A549 (cell line): ENCODE results near the gene UROC1. TPM values are rescaled to one million over a fixed set of nuclear protein-coding genes. Genes with fewer than 3 reads are reported as not detected.

Experiments
- ATAC-seq, 2 experiments: fragments of 200-7000 bp in 1 of 2; fragments of >200 bp in 1 of 2; cut with Nextera tagmentation in 1 of 2; cut with Tn5 transposase in 1 of 2; 3 replicates each; pipeline versions ENCODE4 v1.8.0 to v1.9.1; 2018 to 2020; ENCODE audit warnings: mild to moderate bottlenecking in 1 of 2, moderate library complexity in 1 of 2
- CTCF ChIA-PET: fragments of 300-600 bp; sonication (Branson Sonifier 250); formaldehyde crosslinking; extraction: SDS; loops from one replicate; lab custom pipeline; 2021; ENCODE audit warnings: antibody characterized with exemption, inconsistent platforms; lab: Yijun Ruan, JAX
- POLR2A ChIA-PET: fragments of 350-600 bp; formaldehyde crosslinking; extraction: SDS; loops from one replicate; lab custom pipeline; 2021; ENCODE audit warnings: antibody characterized with exemption, inconsistent platforms; lab: Yijun Ruan, JAX
- DNase-seq, 2 experiments: peaks; one replicate each; pipeline versions ENCODE4 v3.0.0 to v3.0.0-alpha.2; 2011 to 2016; ENCODE audit warnings: low read depth in 1 of 2, low spot score in 1 of 2
- FAIRE-seq: peaks from 2 replicates; lab custom pipeline; 2011; peaks lifted over from hg19 to GRCh38; lab: Jason Lieb, UNC
- H3K27ac ChIP-seq, 2 experiments: fragments of >200 bp; sonication (Bioruptor Twin); formaldehyde crosslinking; 3 replicates each; pipeline ENCODE4 v1.5.1; 2016 to 2017
- H3K4me1 ChIP-seq: fragments of >200 bp; sonication (Bioruptor Twin); formaldehyde crosslinking; 3 replicates; pipeline ENCODE4 v1.6.1; 2016
- H3K4me2 ChIP-seq: fragments of >200 bp; sonication (Bioruptor Twin); formaldehyde crosslinking; 3 replicates; pipeline ENCODE4 v1.6.1; 2016
- H3K4me3 ChIP-seq: fragments of >200 bp; sonication (Bioruptor Twin); formaldehyde crosslinking; 3 replicates; pipeline ENCODE4 v1.5.1; 2016
- H3K9me3 ChIP-seq: fragments of >200 bp; sonication (Bioruptor Twin); formaldehyde crosslinking; 3 replicates; pipeline ENCODE4 v1.6.1; 2016
- BHLHE40 ChIP-seq: IDR thresholded peaks from 2 replicates; pipeline ENCODE4 v1.6.1; 2012; ENCODE audit warnings: low read depth, low read length, inconsistent platforms
- CBX2 ChIP-seq: fragments of 200-600 bp; sonication (generic); IDR thresholded peaks from 2 replicates; pipeline ENCODE4 v1.6.1; 2016; ENCODE audit warnings: low read depth, mild to moderate bottlenecking, borderline replicate concordance
- CEBPB ChIP-seq, 2 experiments: fragments of >200 bp in 1 of 2; sonication (Bioruptor Twin) in 1 of 2; formaldehyde crosslinking in 1 of 2; IDR thresholded peaks; 2 replicates each; pipeline ENCODE4 v1.6.1; 2012 to 2016
- EP300 ChIP-seq, 2 experiments: fragments of >200 bp; sonication (Bioruptor Twin); formaldehyde crosslinking; IDR thresholded peaks; 2 replicates in 1 of 2; 3 replicates in 1 of 2; pipeline ENCODE4 v1.6.1; 2016 to 2017
- ESRRA ChIP-seq: fragments of 150-350 bp; IDR thresholded peaks from 2 replicates; pipeline ENCODE4 v1.6.1; 2014; ENCODE audit warnings: mild to moderate bottlenecking, low read length, borderline replicate concordance
- FOSL2 ChIP-seq, 2 experiments: fragments of 450-650 bp in 1 of 2; fragments of >200 bp in 1 of 2; sonication (Bioruptor Twin) in 1 of 2; formaldehyde crosslinking; IDR thresholded peaks; 2 replicates each; pipeline versions ENCODE4 v1.5.0 to v1.6.1; 2016 to 2020; ENCODE audit warnings: mild to moderate bottlenecking in 1 of 2, moderate library complexity in 1 of 2
- FOXS1 ChIP-seq: fragments of 250-450 bp; sonication (Bioruptor Pico); IDR thresholded peaks from 2 replicates; pipeline ENCODE4 v1.5.0; 2020; ENCODE audit warnings: mild to moderate bottlenecking, moderate library complexity
- HEYL ChIP-seq: fragments of 250-450 bp; sonication (Bioruptor Pico); IDR thresholded peaks from 2 replicates; pipeline ENCODE4 v1.8.0; 2021; ENCODE audit warnings: mild to moderate bottlenecking, moderate library complexity
- HMGXB4 ChIP-seq: fragments of 250-450 bp; sonication (Bioruptor Pico); IDR thresholded peaks from 2 replicates; pipeline ENCODE4 v1.5.0; 2021; ENCODE audit warnings: mild to moderate bottlenecking, moderate library complexity, borderline replicate concordance
- HOXA7 ChIP-seq: fragments of 250-450 bp; sonication (Bioruptor Pico); IDR thresholded peaks from 2 replicates; pipeline ENCODE4 v1.5.0; 2020; ENCODE audit warnings: mild to moderate bottlenecking, moderate library complexity
- HOXB5 ChIP-seq: fragments of 250-450 bp; sonication (Bioruptor Pico); IDR thresholded peaks from 2 replicates; pipeline ENCODE4 v1.5.0; 2020; ENCODE audit warnings: mild to moderate bottlenecking, moderate library complexity
- JUN ChIP-seq, 2 experiments: fragments of >200 bp; sonication (Bioruptor Twin); formaldehyde crosslinking; IDR thresholded peaks; 2 replicates in 1 of 2; 3 replicates in 1 of 2; pipeline ENCODE4 v1.6.1; 2016 to 2017
- MAZ ChIP-seq: fragments of 150-350 bp; IDR thresholded peaks from 2 replicates; pipeline ENCODE4 v1.6.1; 2014; ENCODE audit warnings: antibody characterized with exemption, low read depth, low read length, borderline replicate concordance
- MYC ChIP-seq: IDR thresholded peaks from 2 replicates; pipeline ENCODE4 v1.6.1; 2012; ENCODE audit warnings: mild to moderate bottlenecking, inconsistent platforms, low read length, improper control_type of control experiment, borderline replicate concordance
- NFE2L2 ChIP-seq: fragments of 150-350 bp; conservative IDR thresholded peaks from 2 replicates; pipeline ENCODE4 v1.6.1; 2014; ENCODE audit warnings: low read length
- NPAS2 ChIP-seq: fragments of 250-450 bp; sonication (Bioruptor Pico); IDR thresholded peaks from 2 replicates; pipeline ENCODE4 v1.8.0; 2022; ENCODE audit warnings: mild to moderate bottlenecking, moderate library complexity, borderline replicate concordance
- POLR2A ChIP-seq: IDR thresholded peaks from 2 replicates; pipeline ENCODE4 v1.6.1; 2012; ENCODE audit warnings: mild to moderate bottlenecking, low read length
- SREBF2 ChIP-seq: fragments of 450-650 bp; IDR thresholded peaks from 2 replicates; pipeline ENCODE4 v1.6.1; 2014; ENCODE audit warnings: mild to moderate bottlenecking, moderate library complexity
- ZC3H11A ChIP-seq: fragments of 450-650 bp; IDR thresholded peaks from 2 replicates; pipeline ENCODE4 v1.6.1; 2014; ENCODE audit warnings: antibody characterized with exemption, mild to moderate bottlenecking
- ZFP36 ChIP-seq: fragments of 450-650 bp; IDR thresholded peaks from 2 replicates; pipeline ENCODE4 v1.6.1; 2014; ENCODE audit warnings: borderline replicate concordance; ENCODE audit not compliant: partially characterized antibody
- ZNF302 ChIP-seq: fragments of 250-450 bp; sonication (Bioruptor Pico); IDR thresholded peaks from 2 replicates; pipeline ENCODE4 v1.9.0; 2021; ENCODE audit warnings: inconsistent platforms, mild to moderate bottlenecking, moderate library complexity
- WGBS: methylation state at CpG from one replicate; pipeline ENCODE4 v1.1.6; 2017; ENCODE audit errors: missing lambda C conversion rate; 5-methylcytosine and 5-hydroxymethylcytosine counted together
- polyA plus RNA-seq, 4 experiments: library from polyadenylated mRNA; depleted of rRNA in 3 of 4; stranded (reverse); fragments of >200 nt; fragmentation: RNase III in 1 of 4; extraction: RNeasy Plus Mini Kit Qiagen cat#74134 plus additional on column Dnase treatment in 1 of 4; gene quantifications; 2 replicates in 3 of 4; 3 replicates in 1 of 4; pipeline ENCODE4 v1.2.3, GENCODE V29; 2011 to 2017
- TF ChIP-seq, protein P1 (sequence below): fragments of 250-450 bp; sonication (Bioruptor Pico); IDR thresholded peaks from 2 replicates; pipeline ENCODE4 v1.5.0; 2020; ENCODE audit warnings: low read depth, mild to moderate bottlenecking, moderate library complexity
- TF ChIP-seq, protein P2 (sequence below): fragments of 150-350 bp; IDR thresholded peaks from 2 replicates; pipeline ENCODE4 v1.6.1; 2014; ENCODE audit warnings: low read depth, mild to moderate bottlenecking, low read length
- TF ChIP-seq, protein P3 (sequence below): fragments of 200-600 bp; sonication (generic); IDR thresholded peaks from 2 replicates; pipeline ENCODE4 v1.6.1; 2016; ENCODE audit warnings: antibody characterized with exemption, mild to moderate bottlenecking, moderate library complexity

UROC1 gene
- polyA plus RNA-seq, 2 of the 4 experiments (the other 2 are of a cell fraction), result not detected

DNA sequence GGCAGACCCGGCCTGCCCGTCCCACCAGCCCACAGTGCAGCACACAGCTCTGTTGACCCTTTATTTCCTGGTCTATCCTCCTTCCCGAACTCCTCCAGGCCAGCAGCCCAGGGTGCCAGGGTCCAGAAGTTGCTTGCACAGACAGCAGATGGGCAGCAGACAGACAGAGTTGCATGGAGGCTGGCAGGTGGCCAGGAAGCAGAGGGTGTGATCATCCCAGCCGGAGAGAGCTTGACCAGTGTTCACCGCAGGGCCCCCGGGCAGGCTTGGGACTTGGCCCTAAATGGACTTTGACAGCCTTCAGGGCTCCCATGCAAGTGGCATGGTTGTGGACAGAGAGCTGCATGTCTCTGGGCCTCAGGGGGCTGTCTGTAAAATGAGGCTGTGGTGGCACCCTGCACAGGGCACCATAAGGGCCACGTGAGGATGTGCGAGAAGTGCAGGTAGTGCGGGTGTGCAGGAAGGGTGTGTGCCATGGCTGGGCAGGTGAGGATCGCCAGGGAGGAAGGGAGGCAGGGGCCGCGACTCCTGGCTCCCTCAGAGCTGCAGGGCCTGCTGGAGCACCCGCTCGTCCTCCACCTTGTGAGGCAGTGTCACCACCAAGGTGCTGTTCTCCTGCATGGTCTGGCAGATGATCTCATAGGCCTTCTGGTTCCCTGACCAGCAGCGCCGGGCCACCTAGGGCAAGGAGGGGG is 35.6 kb downstream of the UROC1 start:
- WGBS, result 81% methylated on average over 7 of the region's 16 CpGs
- FAIRE-seq (no peak), ATAC-seq (no peak; a peak in 1 of 6 replicates), DNase-seq (no peak)
- ChIA-PET POLR2A (no interaction called here), CTCF (interaction anchor here (0.9 kb wide), 1 partner anchor 10 kb away, joined by 3 read pairs; no protein-coding TSS in a partner anchor)
- Histone ChIP-seq H3K4me1 (no peaks in the 10 kb centered on the region), H3K9me3 (no peaks in the 10 kb centered on the region), H3K27ac (no peak overlapping the region), H3K4me3 (no peak overlapping the region), H3K4me2 (no peak overlapping the region)
- TF ChIP-seq BHLHE40 (no peak), ESRRA (no peak)

- FAIRE-seq, result no peak
- ChIA-PET POLR2A (no interaction called here), CTCF (interaction anchor here (0.9 kb wide), 1 partner anchor 11 kb away, joined by 3 read pairs; no protein-coding TSS in a partner anchor)
- Histone ChIP-seq H3K27ac (no peak overlapping the region), H3K9me3 (no peaks in the 10 kb centered on the region), H3K4me3 (no peak overlapping the region), H3K4me1 (0 out of 3 replicates have a peak, but pooled peaks cover 3% of the 10 kb centered on the region), H3K4me2 (no peak overlapping the region)
- DNase-seq, result no peak
- no peak for TF ChIP-seq HEYL (CRISPR knock-in tag)
- TF ChIP-seq, protein P1, sequence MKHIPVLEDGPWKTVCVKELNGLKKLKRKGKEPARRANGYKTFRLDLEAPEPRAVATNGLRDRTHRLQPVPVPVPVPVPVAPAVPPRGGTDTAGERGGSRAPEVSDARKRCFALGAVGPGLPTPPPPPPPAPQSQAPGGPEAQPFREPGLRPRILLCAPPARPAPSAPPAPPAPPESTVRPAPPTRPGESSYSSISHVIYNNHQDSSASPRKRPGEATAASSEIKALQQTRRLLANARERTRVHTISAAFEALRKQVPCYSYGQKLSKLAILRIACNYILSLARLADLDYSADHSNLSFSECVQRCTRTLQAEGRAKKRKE (CRISPR knock-in tag), result no peak
- TF ChIP-seq NFE2L2, result no peak
- no peak for TF ChIP-seq CBX2
- no peak for TF ChIP-seq MYC
- no peak for TF ChIP-seq CEBPB (IDR thresholded peaks at IDR 0.05)
- TF ChIP-seq ZNF302 (CRISPR knock-in tag), result no peak
- no peak for TF ChIP-seq NPAS2 (CRISPR knock-in tag)
- no peak for TF ChIP-seq ZC3H11A
- TF ChIP-seq MAZ, result no peak
- no peak for TF ChIP-seq HOXA7 (CRISPR knock-in tag)
- no peak for TF ChIP-seq HMGXB4
- TF ChIP-seq ZFP36, result no peak
- TF ChIP-seq HOXB5, result no peak
- TF ChIP-seq, protein P2, sequence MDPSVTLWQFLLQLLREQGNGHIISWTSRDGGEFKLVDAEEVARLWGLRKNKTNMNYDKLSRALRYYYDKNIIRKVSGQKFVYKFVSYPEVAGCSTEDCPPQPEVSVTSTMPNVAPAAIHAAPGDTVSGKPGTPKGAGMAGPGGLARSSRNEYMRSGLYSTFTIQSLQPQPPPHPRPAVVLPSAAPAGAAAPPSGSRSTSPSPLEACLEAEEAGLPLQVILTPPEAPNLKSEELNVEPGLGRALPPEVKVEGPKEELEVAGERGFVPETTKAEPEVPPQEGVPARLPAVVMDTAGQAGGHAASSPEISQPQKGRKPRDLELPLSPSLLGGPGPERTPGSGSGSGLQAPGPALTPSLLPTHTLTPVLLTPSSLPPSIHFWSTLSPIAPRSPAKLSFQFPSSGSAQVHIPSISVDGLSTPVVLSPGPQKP, result no peak
- no peak for TF ChIP-seq FOSL2 (IDR thresholded peaks at IDR 0.05)
- no peak for TF ChIP-seq FOSL2 (CRISPR knock-in tag; IDR thresholded peaks at IDR 0.05)
- ATAC-seq, result no peak
- 66% methylated on average over 7 of the region's 8 CpGs for WGBS
Measured at GRCh38 chr3:126480861-126481260, 36.7 kb downstream of the UROC1 start.

GRCh38 chr3:126480206-126480605 is 37.4 kb downstream of the UROC1 start:
- Histone ChIP-seq H3K4me1 (0 out of 3 replicates have a peak, but pooled peaks cover 3% of the 10 kb centered on the region), H3K4me3 (no peak overlapping the region), H3K4me2 (no peak overlapping the region), H3K9me3 (no peaks in the 10 kb centered on the region), H3K27ac (no peak overlapping the region)
- FAIRE-seq, result no peak
- WGBS, result 67% methylated on average over 5 of the region's 5 CpGs
- POLR2A ChIA-PET, result no interaction called here
- ATAC-seq, result no peak
- DNase-seq, result no peak
- CTCF ChIA-PET, result no interaction called here
- no peak for TF ChIP-seq ZNF302 (CRISPR knock-in tag)
- TF ChIP-seq, protein P1 (CRISPR knock-in tag), result no peak
- TF ChIP-seq NPAS2 (CRISPR knock-in tag), result no peak
- TF ChIP-seq SREBF2, result no peak
- TF ChIP-seq MYC, result no peak
- TF ChIP-seq JUN (IDR thresholded peaks at IDR 0.05), result no peak
- TF ChIP-seq, protein P3, sequence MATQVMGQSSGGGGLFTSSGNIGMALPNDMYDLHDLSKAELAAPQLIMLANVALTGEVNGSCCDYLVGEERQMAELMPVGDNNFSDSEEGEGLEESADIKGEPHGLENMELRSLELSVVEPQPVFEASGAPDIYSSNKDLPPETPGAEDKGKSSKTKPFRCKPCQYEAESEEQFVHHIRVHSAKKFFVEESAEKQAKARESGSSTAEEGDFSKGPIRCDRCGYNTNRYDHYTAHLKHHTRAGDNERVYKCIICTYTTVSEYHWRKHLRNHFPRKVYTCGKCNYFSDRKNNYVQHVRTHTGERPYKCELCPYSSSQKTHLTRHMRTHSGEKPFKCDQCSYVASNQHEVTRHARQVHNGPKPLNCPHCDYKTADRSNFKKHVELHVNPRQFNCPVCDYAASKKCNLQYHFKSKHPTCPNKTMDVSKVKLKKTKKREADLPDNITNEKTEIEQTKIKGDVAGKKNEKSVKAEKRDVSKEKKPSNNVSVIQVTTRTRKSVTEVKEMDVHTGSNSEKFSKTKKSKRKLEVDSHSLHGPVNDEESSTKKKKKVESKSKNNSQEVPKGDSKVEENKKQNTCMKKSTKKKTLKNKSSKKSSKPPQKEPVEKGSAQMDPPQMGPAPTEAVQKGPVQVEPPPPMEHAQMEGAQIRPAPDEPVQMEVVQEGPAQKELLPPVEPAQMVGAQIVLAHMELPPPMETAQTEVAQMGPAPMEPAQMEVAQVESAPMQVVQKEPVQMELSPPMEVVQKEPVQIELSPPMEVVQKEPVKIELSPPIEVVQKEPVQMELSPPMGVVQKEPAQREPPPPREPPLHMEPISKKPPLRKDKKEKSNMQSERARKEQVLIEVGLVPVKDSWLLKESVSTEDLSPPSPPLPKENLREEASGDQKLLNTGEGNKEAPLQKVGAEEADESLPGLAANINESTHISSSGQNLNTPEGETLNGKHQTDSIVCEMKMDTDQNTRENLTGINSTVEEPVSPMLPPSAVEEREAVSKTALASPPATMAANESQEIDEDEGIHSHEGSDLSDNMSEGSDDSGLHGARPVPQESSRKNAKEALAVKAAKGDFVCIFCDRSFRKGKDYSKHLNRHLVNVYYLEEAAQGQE, result no peak
- TF ChIP-seq FOXS1 (CRISPR knock-in tag), result no peak
- TF ChIP-seq POLR2A, result no peak
- TF ChIP-seq MAZ, result no peak
- no peak for TF ChIP-seq EP300 (IDR thresholded peaks at IDR 0.05)
